GM18907 (cell line): Measurements from ENCODE around the gene FSHR.
A peak's percentile ranks its signal among the peaks of the same experiment; 100 is the strongest.

ENCODE experiments used
- ATAC-seq: cut with Tn5 transposase; IDR thresholded peaks from one replicate; pipeline ENCODE4 v1.9.1; 2021; ENCODE audit warnings: mild to moderate bottlenecking, moderate library complexity; ENCODE audit not compliant: unreplicated experiment

The FSHR gene

GRCh38 chr2:48971801-48972200 lies 182.5 kb downstream of the FSHR start:
- no peak for ATAC-seq

GRCh38 chr2:48968011-48968410 lies 186.3 kb downstream of the FSHR start:
- no peak for ATAC-seq

- ATAC-seq: no peak
These were observed 189.1 kb downstream of the FSHR start for GRCh38 chr2:48965204-48965603.

- ATAC-seq: no peak
These were observed 193.3 kb downstream of the FSHR start for GRCh38 chr2:48961009-48961408.

GRCh38 chr2:48954935-48955334 lies 199.4 kb downstream of the FSHR start:
- ATAC-seq: no peak

- ATAC-seq: no peak
These were observed 200.0 kb downstream of the FSHR start for GRCh38 chr2:48954311-48954710.

- ATAC-seq: no peak
These were observed 201.7 kb downstream of the FSHR start for GRCh38 chr2:48952614-48953013.

GRCh38 chr2:48952143-48952542 lies 202.2 kb downstream of the FSHR start:
- ATAC-seq: no peak

GRCh38 chr2:48948400-48949125 lies 205.8 kb downstream of the FSHR start:
- no peak for ATAC-seq

GRCh38 chr2:48946449-48947048 lies 207.8 kb downstream of the FSHR start:
- ATAC-seq: peak; percentile 96

- no peak for ATAC-seq
These were observed 209.4 kb downstream of the FSHR start for GRCh38 chr2:48944956-48945355.

GRCh38 chr2:48943436-48943835 lies 210.9 kb downstream of the FSHR start:
- no peak for ATAC-seq

GRCh38 chr2:48941908-48942307 lies 212.4 kb downstream of the FSHR start:
- ATAC-seq: no peak

- ATAC-seq: no peak
These were observed 212.9 kb downstream of the FSHR start for GRCh38 chr2:48941456-48941855.

- no peak for ATAC-seq
These were observed 213.7 kb downstream of the FSHR start for GRCh38 chr2:48940606-48941005.

GRCh38 chr2:48939232-48939631 lies 215.1 kb downstream of the FSHR start:
- no peak for ATAC-seq

- no peak for ATAC-seq
These were observed 216.1 kb downstream of the FSHR start for GRCh38 chr2:48938231-48938630.

GRCh38 chr2:48934807-48935206 lies 219.5 kb downstream of the FSHR start:
- no peak for ATAC-seq

- ATAC-seq: no peak
These were observed 220.4 kb downstream of the FSHR start for GRCh38 chr2:48933828-48934497.

- ATAC-seq: no peak
These were observed 221.6 kb downstream of the FSHR start for GRCh38 chr2:48932667-48933066.

- no peak for ATAC-seq
These were observed 224.6 kb downstream of the FSHR start for GRCh38 chr2:48929571-48930301.
